GM12873 (cell line): Measurements from ENCODE around the gene EEFSEC.

Source experiments
- CTCF ChIP-seq: IDR thresholded peaks from 2 replicates; pipeline ENCODE4 v1.5.1; 2012; ENCODE audit warnings: low read depth, mild to moderate bottlenecking, moderate library complexity, low read length, control low read depth; ENCODE audit not compliant: insufficient read depth; ENCODE audit errors: missing control alignments

Gene EEFSEC

GRCh38 chr3:128359846-128360642 lies 206.8 kb downstream of the EEFSEC start:
- no peak for TF ChIP-seq CTCF

- TF ChIP-seq CTCF, result no peak
Measured at GRCh38 chr3:128360705-128361271, 207.5 kb downstream of the EEFSEC start.

- no peak for TF ChIP-seq CTCF
Measured at GRCh38 chr3:128362026-128362965, 209.0 kb downstream of the EEFSEC start.

- TF ChIP-seq CTCF, result no peak
Measured at GRCh38 chr3:128364291-128364690, 211.0 kb downstream of the EEFSEC start.

- TF ChIP-seq CTCF, result no peak
Measured at GRCh38 chr3:128364808-128365360, 211.6 kb downstream of the EEFSEC start.

GRCh38 chr3:128366136-128366535 lies 212.9 kb downstream of the EEFSEC start:
- TF ChIP-seq CTCF, result no peak
